WERI-Rb-1 (cell line): ENCODE data around the gene SEPSECS.
A peak's percentile ranks its signal among the peaks of the same experiment; 100 is the strongest.

ENCODE experiments used
- DNase-seq: peaks from one replicate; pipeline ENCODE4 v3.0.0-alpha.2; 2020
- H3K27ac ChIP-seq: fragments of 250-450 bp; sonication (Bioruptor Pico); 2 replicates; pipeline ENCODE4 v1.5.1; 2020; ENCODE audit warnings: mild to moderate bottlenecking, moderate library complexity
- H3K27me3 ChIP-seq: fragments of 250-450 bp; sonication (Bioruptor Pico); 2 replicates; pipeline ENCODE4 v1.5.1; 2021; ENCODE audit warnings: mild to moderate bottlenecking, low read depth, moderate library complexity; ENCODE audit not compliant: insufficient read depth, severe bottlenecking
- H3K36me3 ChIP-seq: fragments of 250-450 bp; sonication (Bioruptor Pico); 2 replicates; pipeline ENCODE4 v1.5.1; 2020; ENCODE audit warnings: mild to moderate bottlenecking, moderate library complexity
- H3K4me3 ChIP-seq: 2 replicates; pipeline ENCODE4 v1.5.1; 2011; ENCODE audit warnings: low read depth, mild to moderate bottlenecking, control low read depth, low read length
- H3K9me3 ChIP-seq: fragments of 250-450 bp; sonication (Bioruptor Pico); 2 replicates; pipeline ENCODE4 v1.5.1; 2021; ENCODE audit warnings: mild to moderate bottlenecking, moderate library complexity; ENCODE audit not compliant: severe bottlenecking
- TF ChIP-seq, protein P1 (sequence below): IDR thresholded peaks from 2 replicates; pipeline ENCODE4 v1.5.1; 2011; ENCODE audit warnings: low read depth, mild to moderate bottlenecking, control low read depth, inconsistent platforms, low read length

SEPSECS gene

DNA sequence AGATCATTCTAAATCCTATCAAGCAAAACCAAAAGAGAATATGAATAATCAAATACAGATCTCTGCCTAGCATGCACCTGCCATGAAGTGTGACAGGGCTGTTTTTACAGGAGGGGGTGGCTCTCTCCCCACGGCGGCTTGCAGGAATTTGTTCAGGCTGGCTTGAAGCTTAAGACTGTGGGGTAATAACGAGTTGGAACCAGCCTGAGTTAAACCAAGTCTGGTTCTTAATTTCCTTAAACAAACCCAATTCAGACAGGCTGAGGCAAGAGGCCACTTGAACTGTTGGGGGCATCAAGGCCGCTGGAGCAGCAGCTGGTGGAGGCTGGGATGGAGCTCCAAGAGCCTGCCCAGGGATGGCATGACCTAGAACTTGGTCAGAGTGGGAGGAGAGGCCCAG, 84.4 kb downstream of the SEPSECS start:
- Histone ChIP-seq H3K36me3 (no peaks in the 10 kb centered on the region), H3K9me3 (peaks cover 21% of the 10 kb centered on the region), H3K4me3 (no peak overlapping the region), H3K27me3 (no peaks in the 10 kb centered on the region), H3K27ac (peak overlapping the region; percentile 51)
- TF ChIP-seq, protein P1, sequence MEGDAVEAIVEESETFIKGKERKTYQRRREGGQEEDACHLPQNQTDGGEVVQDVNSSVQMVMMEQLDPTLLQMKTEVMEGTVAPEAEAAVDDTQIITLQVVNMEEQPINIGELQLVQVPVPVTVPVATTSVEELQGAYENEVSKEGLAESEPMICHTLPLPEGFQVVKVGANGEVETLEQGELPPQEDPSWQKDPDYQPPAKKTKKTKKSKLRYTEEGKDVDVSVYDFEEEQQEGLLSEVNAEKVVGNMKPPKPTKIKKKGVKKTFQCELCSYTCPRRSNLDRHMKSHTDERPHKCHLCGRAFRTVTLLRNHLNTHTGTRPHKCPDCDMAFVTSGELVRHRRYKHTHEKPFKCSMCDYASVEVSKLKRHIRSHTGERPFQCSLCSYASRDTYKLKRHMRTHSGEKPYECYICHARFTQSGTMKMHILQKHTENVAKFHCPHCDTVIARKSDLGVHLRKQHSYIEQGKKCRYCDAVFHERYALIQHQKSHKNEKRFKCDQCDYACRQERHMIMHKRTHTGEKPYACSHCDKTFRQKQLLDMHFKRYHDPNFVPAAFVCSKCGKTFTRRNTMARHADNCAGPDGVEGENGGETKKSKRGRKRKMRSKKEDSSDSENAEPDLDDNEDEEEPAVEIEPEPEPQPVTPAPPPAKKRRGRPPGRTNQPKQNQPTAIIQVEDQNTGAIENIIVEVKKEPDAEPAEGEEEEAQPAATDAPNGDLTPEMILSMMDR, result peak; percentile 16; the same call in 1 of the 2 replicates
- peak; percentile 78 for DNase-seq

DNA sequence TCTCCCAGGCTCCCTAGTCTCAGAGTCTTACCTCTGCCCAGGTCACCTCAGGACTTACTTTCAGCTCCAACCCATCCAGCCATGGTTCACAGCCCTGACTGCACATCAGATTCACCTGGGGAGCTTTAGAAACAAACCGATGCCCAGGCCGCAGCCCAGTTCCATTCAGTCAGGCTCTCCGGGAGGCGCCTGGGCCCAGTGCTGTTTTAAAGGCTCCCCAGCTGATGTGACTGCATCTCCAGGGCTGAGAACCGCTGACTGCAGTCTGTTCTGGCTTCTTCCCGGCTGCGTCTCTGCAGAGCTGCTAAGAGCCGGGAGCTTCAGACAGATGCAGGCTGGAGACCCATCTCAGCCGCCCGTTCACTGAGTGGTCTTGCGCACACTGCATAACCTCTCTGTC, 85.1 kb downstream of the SEPSECS start:
- TF ChIP-seq, protein P1, result no peak
- DNase-seq, result peak; percentile 26
- Histone ChIP-seq H3K9me3 (peaks cover 21% of the 10 kb centered on the region), H3K36me3 (no peaks in the 10 kb centered on the region), H3K27ac (peak overlapping the region; percentile 51), H3K27me3 (no peaks in the 10 kb centered on the region), H3K4me3 (no peak overlapping the region)

DNA sequence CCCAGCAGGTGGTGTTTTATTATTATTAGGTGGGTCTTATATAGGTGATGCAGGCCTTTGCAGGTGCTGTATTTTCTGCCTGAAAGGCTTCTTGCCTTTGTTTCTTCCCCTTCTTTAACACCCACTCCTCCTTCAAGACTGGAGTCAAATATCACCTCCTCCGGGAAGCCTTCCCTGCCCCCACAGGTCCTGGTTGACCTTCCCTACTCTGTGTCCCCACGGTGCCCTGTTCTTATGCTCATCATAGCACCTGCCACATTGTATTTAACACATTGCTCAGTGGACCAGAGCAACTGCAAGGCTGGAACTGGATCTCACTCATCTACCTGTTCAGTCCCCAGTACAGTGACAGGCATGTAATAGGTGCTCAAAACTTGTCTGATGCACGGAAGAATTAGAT, 89.7 kb downstream of the SEPSECS start:
- Histone ChIP-seq H3K36me3 (no peaks in the 10 kb centered on the region), H3K4me3 (no peak overlapping the region), H3K27me3 (no peaks in the 10 kb centered on the region), H3K9me3 (peaks cover 17% of the 10 kb centered on the region), H3K27ac (no peak overlapping the region)
- no peak for DNase-seq
- TF ChIP-seq, protein P1, result no peak
